Tongue (tissue), 2 donors: ENCODE data around the gene MIB1. TPM values are rescaled to one million over a fixed set of nuclear protein-coding genes. Genes with fewer than 3 reads are reported as not detected.

Experiments
- DNase-seq: peaks from one replicate; pipeline ENCODE4 v3.0.0-alpha.2; 2015
- total RNA-seq: library from RNA; depleted of rRNA; stranded (reverse); fragments of >200 nt; gene quantifications from one replicate; pipeline ENCODE4 v1.2.3, GENCODE V29; 2014

Gene MIB1
- total RNA-seq, 1 donor from 2014 or later, result 86.6 TPM

DNA sequence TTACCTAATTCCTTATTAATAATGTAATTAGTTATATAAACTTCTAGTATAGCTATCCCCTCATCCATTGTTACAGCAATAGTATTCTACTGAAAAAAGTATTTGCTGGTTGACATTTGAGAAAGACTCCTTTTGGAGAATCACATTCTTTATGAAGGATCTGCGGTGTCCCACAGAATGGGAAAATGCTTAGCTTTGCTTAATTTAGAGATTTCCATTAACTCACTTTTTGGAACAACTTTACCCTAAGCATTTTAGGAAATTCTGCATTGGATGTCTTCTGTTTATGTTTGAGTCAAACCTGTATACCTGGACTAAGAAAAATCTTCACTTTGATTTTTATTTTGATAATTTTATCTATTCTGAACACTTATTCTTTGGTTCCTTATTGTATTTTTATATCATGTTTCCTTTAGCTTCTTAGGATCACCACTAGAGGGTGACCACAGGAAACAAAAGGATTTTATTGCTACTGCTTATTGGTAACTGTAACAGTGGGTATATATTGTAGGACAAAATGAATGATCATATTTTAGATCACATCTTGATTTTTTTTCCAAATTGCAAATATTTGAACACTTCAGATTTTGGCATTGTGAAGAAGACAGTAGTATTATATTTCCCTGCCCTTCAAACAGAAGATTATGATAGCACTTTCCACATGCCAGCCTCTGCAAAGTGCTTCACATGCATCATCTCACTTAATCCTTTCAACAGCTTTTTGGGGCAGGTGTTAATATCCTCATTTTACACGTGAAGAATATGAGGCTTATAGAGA, 79.6 kb downstream of the MIB1 start:
- DNase-seq, result peak; percentile 42

DNA sequence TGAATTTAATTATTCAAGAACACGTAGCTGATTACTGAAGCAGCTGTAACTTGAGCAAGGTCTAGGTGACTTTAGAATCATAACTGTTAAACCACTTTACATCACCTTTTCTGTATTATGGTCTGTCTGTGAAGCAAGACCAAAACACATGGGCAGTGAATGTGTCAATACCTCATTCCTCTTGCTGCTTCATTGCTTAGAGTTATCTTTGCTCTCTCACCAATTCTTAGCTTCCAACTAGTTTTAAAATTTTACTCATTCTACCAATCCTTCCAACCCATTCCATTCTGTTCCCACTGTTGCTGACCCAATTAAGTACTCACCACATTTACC, 80.2 kb downstream of the MIB1 start:
- no peak for DNase-seq

DNA sequence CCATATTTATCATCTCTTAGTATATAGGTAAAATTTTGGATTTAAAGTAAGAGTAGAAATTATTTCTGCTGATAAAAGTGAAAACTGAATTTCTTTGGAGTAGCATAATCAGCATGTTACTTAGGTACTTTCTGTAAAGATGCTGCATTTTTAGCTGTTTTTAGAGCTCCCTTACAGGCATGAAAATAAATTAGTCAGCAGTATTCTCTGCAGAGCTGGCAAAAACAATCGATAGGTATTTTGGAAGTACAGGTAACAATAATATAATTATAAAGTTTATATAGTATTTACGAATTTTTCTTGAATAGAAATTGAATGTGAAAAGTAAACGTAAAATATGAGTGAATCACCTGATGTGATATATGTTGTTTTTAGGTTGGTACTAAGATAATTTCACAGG, 83.3 kb downstream of the MIB1 start:
- no peak for DNase-seq

DNA sequence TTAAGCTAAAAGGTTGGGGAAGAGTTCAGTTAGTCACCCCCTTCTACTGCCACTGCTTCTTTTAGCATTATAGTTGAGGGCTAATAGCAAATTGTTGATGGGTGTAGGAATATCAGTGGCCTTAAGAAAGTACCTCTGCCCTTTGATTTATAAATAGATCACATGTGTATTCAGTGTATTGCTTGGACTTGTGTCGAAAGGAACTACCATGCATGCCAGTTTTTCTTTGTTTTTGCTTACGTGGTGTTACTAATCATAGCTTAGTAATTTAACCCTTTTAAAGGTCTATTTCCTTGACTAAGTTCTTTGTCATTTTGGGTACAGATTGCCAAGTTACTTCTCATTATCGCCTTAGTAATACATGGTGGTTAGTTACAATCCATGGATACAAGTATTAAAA, 85.6 kb downstream of the MIB1 start:
- DNase-seq, result no peak

DNA sequence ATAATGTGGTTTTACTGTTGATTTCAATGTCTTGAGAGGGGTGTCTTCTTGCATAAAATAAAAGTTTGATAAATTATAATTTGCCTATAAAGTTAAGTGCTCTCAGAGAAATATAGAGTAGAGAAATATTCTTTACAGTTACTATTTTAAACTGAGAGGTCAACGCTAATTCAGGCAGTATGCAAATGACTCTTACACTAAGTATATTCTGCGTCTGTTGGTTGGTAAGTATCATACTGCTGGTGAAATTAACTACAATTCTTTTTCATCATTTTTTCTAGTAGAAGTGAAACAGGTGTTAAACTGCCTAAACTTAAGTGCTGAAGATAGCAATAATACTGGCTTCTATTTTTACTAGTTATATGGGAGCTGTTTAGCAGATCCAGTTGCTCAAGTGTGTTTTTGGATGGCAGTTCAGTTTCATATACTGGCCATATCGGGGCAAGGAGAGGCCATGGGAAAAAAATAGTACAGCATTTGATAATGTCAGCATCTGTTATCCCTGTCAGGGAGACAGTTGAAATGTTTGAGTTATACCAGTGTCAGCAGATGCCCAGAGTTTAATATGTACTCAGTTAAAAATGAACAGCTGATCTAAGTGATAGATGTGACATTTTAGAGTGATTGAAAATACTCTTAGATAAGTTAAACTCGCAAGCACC, 86.2 kb downstream of the MIB1 start:
- peak; percentile 76 for DNase-seq

DNA sequence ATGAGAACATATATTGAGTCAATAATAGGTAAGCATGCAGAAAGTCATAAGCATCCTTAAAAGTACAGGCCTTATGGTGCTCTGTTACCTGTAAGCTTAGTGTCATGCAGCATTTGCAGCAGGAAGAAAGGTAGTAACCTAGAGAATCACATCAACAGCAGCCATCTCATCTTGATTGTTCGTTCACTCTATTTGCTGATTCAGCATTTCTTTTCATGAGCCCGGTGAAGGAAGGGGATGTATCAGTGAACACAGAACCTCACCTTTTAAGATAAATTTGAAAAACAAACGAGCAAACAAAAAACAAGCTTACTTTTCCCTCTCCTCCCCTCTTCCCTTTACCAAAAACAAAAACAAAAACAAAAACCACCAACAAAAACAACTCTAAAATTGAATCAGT, 89.9 kb downstream of the MIB1 start:
- no peak for DNase-seq

DNA sequence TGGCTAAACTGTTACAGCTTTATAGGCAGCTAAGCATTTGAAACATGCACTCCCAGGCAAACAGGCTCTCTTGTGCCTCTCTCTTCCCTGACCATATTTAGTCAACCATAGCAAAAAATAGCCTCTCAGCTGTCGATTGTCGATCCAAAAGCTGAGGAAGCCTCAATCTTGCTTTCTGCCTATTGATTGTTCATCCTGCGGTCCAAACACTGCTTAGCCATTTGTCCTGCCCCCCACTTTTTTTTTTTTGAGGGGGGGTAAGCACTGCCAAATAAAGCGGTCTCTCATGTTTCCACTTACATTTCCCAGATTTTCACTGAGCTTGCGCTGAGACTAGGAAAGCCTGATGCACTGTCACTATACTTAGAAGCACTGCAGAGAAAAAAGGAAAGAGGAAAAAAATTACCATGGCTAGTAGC, 90.8 kb downstream of the MIB1 start:
- DNase-seq, result peak; percentile 93

DNA sequence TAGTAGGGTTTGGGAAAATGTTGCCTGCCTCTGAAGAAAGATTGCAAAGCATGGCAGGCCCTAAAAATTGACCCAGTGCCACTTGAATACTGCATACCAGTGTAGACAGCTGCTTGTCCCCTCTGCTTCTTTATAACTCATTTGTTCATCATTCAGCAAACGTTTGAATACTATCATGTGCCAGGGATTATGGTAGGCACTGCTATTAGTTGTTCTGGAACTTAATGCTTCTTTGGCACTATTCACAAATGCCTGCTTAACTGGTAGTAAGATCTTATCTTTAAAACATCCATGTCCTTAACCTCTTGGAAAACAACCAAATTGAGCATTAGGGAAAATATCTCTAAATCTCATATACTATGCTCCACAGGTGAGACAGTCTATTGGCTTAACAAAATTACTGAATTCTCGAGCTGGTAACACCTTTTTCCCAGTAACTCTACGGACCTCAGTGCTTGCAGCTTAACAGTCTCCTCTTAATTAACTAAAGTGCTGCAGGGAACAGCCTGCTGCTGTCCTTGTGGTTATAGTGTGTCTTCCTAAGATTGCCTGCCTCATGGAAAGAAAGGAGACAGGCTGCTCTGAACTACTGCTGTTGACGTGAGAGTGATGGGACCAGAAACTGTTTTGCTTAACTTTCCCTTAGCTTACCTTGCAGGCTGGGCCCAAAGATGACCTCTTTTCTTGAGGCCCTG, 93.2 kb downstream of the MIB1 start:
- peak; percentile 77 for DNase-seq

DNA sequence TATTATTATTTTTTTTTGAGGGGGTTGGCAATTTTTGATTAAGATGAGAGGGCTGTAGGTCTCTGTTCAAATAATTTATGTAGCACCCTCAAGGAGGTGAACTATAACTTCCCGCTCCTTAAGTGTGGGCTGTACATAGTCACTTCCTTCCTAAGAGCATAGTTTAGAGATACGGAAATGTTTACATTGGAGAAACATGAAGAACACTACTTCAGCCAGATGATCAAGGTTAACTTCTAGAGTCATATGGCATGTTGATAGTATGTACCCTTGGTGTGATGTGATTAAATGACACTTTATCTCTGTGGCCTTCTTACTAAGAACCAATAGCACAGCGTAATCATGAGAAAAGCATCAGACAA, 93.7 kb downstream of the MIB1 start:
- DNase-seq, result no peak

DNA sequence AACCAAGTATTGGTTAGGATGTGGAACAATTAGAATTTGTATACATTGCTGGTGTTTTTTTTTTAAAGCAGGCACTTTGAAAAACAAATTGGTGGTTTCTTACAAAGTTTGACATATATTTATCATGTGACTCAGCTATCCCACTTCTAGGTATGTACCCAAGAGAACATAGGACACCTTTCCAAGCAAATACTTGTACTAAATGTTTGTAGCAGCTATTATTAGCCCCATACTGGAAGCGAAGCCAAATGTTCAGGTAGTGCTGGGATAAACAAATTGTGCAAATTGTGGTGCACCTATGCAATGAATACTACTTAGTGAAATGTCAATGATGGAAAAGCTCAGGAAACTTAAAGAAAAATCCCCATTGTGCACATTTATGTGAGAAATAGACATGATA, 101.0 kb downstream of the MIB1 start:
- DNase-seq, result no peak

DNA sequence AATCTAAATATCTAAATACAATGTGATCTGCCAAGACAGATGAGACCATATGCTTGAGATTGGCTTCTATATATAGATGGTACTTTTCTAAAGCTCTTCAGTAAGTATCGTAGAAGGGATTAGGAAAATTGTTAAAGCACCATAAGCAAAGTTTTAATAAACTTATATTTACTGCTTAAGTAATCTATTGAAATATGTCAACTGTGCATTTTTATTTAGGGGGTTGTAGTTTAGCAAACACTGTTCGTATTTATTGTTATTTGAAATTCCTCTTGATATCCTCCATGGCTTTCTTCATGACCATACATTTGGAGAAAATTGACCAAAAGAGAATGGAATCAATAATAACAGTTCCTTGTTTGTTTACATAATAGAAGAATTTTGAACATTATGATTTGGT, 102.7 kb downstream of the MIB1 start:
- DNase-seq, result no peak

DNA sequence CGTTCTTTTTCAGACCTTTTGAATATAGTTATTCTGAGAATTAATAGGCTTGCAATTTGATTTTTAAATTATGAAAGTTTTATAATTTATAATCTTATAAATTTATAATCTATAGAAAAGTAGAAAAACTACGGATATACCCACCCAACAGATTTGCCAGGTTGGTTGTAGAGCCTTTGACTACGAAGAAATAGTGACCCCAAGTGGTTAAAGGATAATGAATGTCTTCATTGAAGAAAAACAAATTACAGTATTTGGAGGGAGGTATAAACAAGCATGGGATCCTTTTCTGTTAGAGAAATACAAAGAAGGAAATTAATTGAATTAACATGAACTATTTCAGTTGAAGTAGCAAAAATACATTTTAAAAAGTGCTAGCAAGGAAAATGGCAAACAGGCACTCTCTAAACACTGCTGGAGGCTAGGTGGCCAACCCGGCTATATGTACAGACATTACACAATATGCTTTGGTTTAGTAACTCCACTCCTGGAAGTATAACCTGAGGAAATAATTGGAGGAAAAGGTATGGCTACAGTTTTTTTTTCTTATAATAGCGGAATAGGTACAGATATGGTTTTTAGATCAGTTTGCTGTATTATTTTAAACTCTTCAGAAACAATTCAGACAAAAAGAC, 110.9 kb downstream of the MIB1 start:
- DNase-seq, result peak; percentile 54

DNA sequence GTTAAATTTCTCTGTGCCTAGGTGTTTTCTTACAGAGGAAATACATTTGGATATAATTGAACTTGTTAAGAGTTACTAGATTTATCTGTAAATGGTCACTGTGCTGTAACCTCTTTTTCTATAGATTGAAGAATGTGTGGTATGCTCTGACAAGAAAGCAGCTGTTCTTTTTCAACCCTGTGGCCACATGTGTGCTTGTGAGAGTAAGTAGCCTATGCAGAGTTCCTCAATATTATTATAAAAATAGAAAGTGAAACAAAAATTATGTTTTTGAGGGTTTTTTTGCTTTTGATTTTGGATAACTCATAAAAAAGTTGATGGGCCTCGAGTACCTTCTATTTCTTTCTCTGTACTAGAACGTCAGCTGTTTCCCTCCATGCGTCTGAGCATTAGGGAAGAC, 112.4 kb downstream of the MIB1 start:
- peak; percentile 54 for DNase-seq

DNA sequence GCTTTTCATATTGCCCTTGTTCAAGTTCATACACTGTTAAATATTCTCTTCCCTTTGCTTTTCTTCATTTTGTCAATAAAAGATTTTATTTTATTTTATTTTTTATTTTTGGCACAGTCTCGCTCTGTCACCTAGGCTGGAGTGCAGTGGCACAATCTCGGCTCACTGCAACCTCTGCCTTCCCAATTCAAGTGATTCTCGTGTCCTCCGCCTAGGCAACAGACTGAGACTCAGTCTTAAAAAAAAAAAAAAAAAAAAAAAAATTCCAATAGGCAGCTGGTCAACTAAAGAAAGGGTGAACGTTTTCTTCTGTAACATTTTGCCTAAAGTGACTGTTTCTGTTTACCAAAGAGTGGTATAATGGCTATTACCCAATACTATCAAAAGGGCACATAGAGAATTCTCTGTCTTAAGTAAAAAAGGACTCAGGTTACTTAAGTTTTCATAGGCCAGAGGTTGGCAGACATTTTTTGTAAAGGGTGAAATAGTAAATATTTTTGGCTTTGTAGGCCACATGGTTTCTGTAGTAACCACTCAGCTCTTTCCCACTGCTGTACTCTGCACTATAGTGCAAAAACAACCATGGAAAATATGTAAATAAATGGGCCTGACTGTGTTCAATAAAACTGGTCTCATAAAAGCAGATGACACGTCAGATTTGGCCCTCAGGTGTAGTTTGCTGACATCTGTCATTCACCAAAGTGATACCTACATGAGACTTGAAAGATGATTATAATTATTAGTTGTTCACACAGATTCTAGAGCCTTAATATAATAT, 113.4 kb downstream of the MIB1 start:
- no peak for DNase-seq

DNA sequence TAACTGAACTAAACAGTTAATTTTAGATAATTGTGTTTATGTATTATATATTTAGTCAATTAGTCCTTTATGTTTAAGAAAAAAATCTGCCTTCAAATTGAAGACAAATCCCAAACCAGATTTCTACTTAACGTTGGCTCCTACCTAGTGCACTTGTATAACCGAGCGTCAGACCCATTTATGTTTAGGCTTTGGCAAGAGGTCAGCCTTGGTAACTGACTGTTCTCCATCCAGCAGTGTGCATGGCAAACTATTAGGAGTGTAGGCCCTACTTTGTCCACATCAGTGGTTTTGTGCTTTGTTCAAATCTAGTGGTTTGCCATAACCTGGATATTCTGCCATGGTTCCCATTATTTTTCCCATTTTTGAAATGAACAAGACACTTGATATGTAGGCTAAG, 114.8 kb downstream of the MIB1 start:
- no peak for DNase-seq

DNA sequence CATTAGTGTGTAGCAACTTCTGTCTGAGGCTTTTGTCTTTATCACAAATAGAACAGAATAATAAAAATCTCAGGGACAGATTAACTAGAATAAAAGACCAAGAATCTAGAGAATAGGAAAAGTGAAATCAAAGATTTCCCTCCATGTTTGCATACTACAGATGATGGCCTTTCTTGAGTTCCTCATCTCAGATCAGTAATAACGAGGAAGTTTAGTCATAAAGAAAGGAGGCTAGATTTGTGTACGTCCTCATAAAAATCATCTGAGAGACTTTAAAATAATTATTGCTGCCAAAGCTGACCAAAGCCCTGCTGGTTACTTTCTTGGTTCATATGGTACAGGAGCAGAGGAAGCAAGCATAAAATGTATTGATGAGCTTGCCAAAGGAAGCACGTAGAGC, 117.3 kb downstream of the MIB1 start:
- DNase-seq, result no peak

DNA sequence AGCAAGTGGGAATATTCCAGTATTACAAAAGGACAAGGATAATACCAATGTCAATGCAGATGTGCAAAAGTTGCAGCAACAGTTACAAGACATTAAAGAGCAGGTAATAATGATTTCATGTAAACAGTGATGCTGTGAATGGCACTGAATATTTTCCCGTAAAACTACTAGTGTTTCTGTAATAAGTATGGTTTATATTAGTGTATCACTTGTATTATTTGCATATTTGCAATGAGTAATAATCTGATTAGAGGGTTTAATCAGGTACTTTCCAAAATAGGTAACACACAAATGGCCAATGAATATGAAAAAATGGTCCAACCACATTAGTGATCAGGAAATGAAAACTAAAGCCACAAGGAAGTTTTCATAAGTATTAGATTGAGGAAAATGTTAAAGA, 118.0 kb downstream of the MIB1 start:
- DNase-seq, result no peak

DNA sequence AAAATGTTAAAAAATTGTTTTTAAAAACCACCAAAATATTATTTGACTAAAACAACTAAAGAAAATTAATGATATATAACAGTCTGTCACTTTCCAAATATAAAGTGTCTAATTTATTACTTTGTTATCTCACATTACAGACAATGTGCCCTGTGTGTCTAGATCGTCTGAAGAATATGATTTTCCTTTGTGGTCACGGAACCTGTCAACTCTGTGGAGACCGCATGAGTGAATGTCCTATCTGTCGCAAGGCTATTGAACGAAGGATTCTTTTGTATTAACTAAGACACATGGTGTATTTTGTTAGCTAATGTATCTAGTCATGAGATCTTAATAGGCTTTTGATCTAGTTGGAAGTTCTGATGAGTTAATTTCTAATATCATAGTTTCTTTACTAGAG, 123.8 kb downstream of the MIB1 start:
- DNase-seq, result no peak

DNA sequence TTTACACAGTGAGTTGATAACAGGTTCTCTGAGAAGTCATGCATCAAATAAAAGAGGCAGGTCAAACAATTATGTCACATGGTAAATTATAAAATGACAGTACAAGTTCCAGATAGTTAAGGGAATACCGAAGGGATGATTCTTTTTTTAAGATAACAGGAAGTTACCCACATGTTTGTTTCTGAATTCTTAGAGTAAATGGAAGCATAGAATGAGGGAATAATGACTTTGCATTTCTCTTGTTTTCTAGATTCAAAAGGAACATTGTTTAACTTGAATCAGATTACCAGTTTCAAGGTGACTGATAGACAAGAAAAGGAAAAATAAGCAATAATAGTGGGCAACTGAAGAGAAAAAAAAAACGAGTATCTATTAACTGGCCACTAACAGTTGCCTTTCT, 124.5 kb downstream of the MIB1 start:
- DNase-seq, result no peak

DNA sequence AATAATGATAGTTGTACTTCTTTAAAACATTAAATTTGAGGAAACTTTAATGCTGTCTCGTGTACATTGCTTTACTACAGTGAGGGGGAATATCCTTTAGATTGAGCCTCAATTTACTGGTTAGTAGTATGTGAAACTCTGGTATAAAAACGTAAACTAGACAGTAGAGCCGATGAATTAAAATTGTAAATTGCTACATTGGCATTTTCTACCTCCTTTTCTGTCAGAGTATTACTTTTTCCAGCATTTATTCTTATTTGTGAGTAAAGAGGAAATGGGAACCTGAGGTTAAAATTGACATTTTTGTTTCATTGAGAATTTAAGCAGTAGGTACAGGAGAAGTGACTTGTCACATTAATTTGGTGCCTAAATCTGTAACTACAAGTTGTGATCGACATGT, 128.2 kb downstream of the MIB1 start:
- DNase-seq, result no peak

DNA sequence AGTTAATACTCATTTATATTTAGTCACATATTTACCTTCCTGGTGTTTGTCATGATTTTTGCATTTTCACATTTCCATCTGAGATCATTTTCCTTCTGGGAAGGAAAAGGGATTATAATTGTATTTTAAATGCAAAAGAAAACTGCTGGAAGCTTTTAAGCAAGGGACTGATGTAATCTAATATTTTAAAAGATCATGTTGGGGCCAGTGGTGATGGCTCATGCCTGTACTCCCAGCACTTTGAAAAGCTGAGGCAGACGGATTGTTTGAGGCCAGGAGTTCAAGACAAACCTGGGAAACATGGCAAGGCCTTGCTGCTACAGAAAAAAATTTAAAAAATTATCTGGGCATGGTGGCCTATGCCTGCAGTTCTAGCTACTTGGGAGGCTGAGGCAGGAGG, 149.0 kb downstream of the MIB1 start:
- no peak for DNase-seq

DNA sequence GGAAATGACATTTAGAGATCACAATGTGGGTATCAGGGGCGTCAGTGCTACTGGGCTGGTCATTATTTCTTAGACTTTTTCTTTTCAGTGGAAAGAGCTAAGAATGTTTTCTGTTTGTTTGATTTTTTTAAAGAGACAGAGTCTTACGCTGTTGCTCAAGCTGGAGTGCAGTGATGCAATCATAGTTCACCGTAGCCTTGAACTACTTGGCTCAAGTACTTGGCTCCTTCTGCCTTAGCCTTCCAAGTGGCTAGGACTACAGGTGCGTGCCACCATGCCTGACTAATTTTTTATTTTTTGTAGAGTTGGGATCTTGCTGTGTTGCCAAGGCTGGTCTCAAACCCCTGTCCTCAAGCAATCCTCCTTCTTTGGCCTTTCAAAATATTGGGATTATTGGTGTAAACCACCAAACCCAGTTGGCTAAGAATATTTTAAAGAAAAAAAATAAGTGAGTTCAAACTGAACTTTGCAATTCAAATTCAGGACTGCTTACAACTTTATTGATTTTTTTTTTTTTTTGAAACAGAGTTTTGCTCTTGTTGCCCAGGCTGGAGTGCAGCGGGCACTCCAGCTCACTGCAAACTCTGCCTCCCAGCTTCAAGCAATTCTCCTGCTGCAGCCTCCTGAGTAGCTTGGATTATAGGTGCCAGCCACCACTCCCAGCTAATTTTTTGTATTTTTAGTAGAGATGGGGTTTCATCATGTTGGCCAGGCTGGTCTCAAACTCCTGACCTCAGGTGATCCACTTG, 154.2 kb downstream of the MIB1 start:
- no peak for DNase-seq
